ENCODE results near the gene MS4A15.
"Not testable (repeated sequence)": the region's sequence is repeated elsewhere in the genome, so short reads cannot be mapped to it uniquely, and the experiment has no call there.

The MS4A15 gene

GRCh38 chr11:60748821-60749220 is 7.8 kb upstream of the MS4A15 start:
- H3K9me3 ChIP-seq (ENCODE audit: control insufficient read depth in 1 of 2, low read length in 2 of 2) = no peaks in the 10 kb centered on the region
- peaks cover 0 to 4% of the 10 kb centered on the region in 2 donors for H3K27me3 ChIP-seq (ENCODE audit: control insufficient read depth in 1 of 2, insufficient read depth in 2 of 2, low read length in 2 of 2)
- no peak overlapping the region for H3K4me3 ChIP-seq (ENCODE audit: low read depth in 1 of 2, low read length in 2 of 2)
- peaks cover 5% of the 10 kb centered on the region in 2 donors for H3K4me1 ChIP-seq (ENCODE audit: control insufficient read depth in 1 of 2, insufficient read depth in 2 of 2, low read length in 2 of 2)
- no peaks in the 10 kb centered on the region for H3K36me3 ChIP-seq (ENCODE audit: control insufficient read depth in 1 of 2, insufficient read depth in 2 of 2, low read length in 2 of 2)
- no peak overlapping the region for H3K9ac ChIP-seq (ENCODE audit: low read depth in 1 of 2, low read length in 2 of 2)
- no peak overlapping the region for H3K27ac ChIP-seq (ENCODE audit: low read depth, low read length)

- no peaks in the 10 kb centered on the region for H3K9me3 ChIP-seq (ENCODE audit: control insufficient read depth in 1 of 2, low read length in 2 of 2)
Observed at GRCh38 chr11:60750911-60751310, 5.8 kb upstream of the MS4A15 start.

GRCh38 chr11:60753309-60753708 is 3.4 kb upstream of the MS4A15 start:
- peaks cover 0 to 4% of the 10 kb centered on the region in 2 donors for H3K27me3 ChIP-seq (ENCODE audit: control insufficient read depth in 1 of 2, insufficient read depth in 2 of 2, low read length in 2 of 2)
- H3K9me3 ChIP-seq (ENCODE audit: control insufficient read depth in 1 of 2, low read length in 2 of 2) = no peaks in the 10 kb centered on the region
- peaks cover 5 to 9% of the 10 kb centered on the region in 2 donors for H3K4me1 ChIP-seq (ENCODE audit: control insufficient read depth in 1 of 2, insufficient read depth in 2 of 2, low read length in 2 of 2)
- no peaks in the 10 kb centered on the region for H3K36me3 ChIP-seq (ENCODE audit: control insufficient read depth in 1 of 2, insufficient read depth in 2 of 2, low read length in 2 of 2)
- no peak overlapping the region for H3K27ac ChIP-seq (ENCODE audit: low read depth, low read length)
- H3K9ac ChIP-seq (ENCODE audit: low read depth in 1 of 2, low read length in 2 of 2) = peak overlapping the region in 1 of 2 donors; percentile 12
- no peak overlapping the region for H3K4me3 ChIP-seq (ENCODE audit: low read depth in 1 of 2, low read length in 2 of 2)

More at GRCh38 chr11:60750911-60751310, 5.8 kb upstream of the MS4A15 start:
- Histone ChIP-seq H3K27me3 (ENCODE audit: control insufficient read depth in 1 of 2, insufficient read depth in 2 of 2, low read length in 2 of 2) (peaks cover 0 to 4% of the 10 kb centered on the region in 2 donors), H3K27ac (ENCODE audit: low read depth, low read length) (no peak overlapping the region), H3K36me3 (ENCODE audit: control insufficient read depth in 1 of 2, insufficient read depth in 2 of 2, low read length in 2 of 2) (no peaks in the 10 kb centered on the region), H3K9ac (ENCODE audit: low read depth in 1 of 2, low read length in 2 of 2) (no peak overlapping the region), H3K4me1 (ENCODE audit: control insufficient read depth in 1 of 2, insufficient read depth in 2 of 2, low read length in 2 of 2) (peaks cover 5% of the 10 kb centered on the region in 2 donors), H3K4me3 (ENCODE audit: low read depth in 1 of 2, low read length in 2 of 2) (no peak overlapping the region)

- Histone ChIP-seq H3K9ac (ENCODE audit: low read depth in 1 of 2, low read length in 2 of 2) (no peak overlapping the region), H3K27me3 (ENCODE audit: control insufficient read depth in 1 of 2, insufficient read depth in 2 of 2, low read length in 2 of 2) (peaks cover 0 to 4% of the 10 kb centered on the region in 2 donors), H3K27ac (ENCODE audit: low read depth, low read length) (no peak overlapping the region), H3K4me1 (ENCODE audit: control insufficient read depth in 1 of 2, insufficient read depth in 2 of 2, low read length in 2 of 2) (peaks cover 5 to 9% of the 10 kb centered on the region in 2 donors), H3K36me3 (ENCODE audit: control insufficient read depth in 1 of 2, insufficient read depth in 2 of 2, low read length in 2 of 2) (no peaks in the 10 kb centered on the region), H3K9me3 (ENCODE audit: control insufficient read depth in 1 of 2, low read length in 2 of 2) (no peaks in the 10 kb centered on the region), H3K4me3 (ENCODE audit: low read depth in 1 of 2, low read length in 2 of 2) (no peak overlapping the region)
Observed at GRCh38 chr11:60754887-60755286, 1.8 kb upstream of the MS4A15 start.

GRCh38 chr11:60757231-60757800 is 649 bp downstream of the MS4A15 start:
- Histone ChIP-seq H3K36me3 (ENCODE audit: control insufficient read depth in 1 of 2, insufficient read depth in 2 of 2, low read length in 2 of 2) (no peaks in the 10 kb centered on the region), H3K27me3 (ENCODE audit: control insufficient read depth in 1 of 2, insufficient read depth in 2 of 2, low read length in 2 of 2) (peaks cover 0 to 4% of the 10 kb centered on the region in 2 donors), H3K4me3 (ENCODE audit: low read depth in 1 of 2, low read length in 2 of 2) (no peak overlapping the region), H3K9me3 (ENCODE audit: control insufficient read depth in 1 of 2, low read length in 2 of 2) (no peaks in the 10 kb centered on the region), H3K27ac (ENCODE audit: low read depth, low read length) (no peak overlapping the region), H3K4me1 (ENCODE audit: control insufficient read depth in 1 of 2, insufficient read depth in 2 of 2, low read length in 2 of 2) (peaks cover 5 to 9% of the 10 kb centered on the region in 2 donors), H3K9ac (ENCODE audit: low read depth in 1 of 2, low read length in 2 of 2) (no peak overlapping the region)

- not testable (repeated sequence) for H3K9ac ChIP-seq (ENCODE audit: low read depth in 1 of 2, low read length in 2 of 2); H3K4me3 ChIP-seq (ENCODE audit: low read depth in 1 of 2, low read length in 2 of 2); H3K27me3 ChIP-seq (ENCODE audit: control insufficient read depth in 1 of 2, insufficient read depth in 2 of 2, low read length in 2 of 2); H3K27ac ChIP-seq (ENCODE audit: low read depth, low read length); H3K36me3 ChIP-seq (ENCODE audit: control insufficient read depth in 1 of 2, insufficient read depth in 2 of 2, low read length in 2 of 2); H3K9me3 ChIP-seq (ENCODE audit: control insufficient read depth in 1 of 2, low read length in 2 of 2); H3K4me1 ChIP-seq (ENCODE audit: control insufficient read depth in 1 of 2, insufficient read depth in 2 of 2, low read length in 2 of 2)
Observed at GRCh38 chr11:60758671-60759070, 2.0 kb downstream of the MS4A15 start.

GRCh38 chr11:60759438-60760225 is 3.0 kb downstream of the MS4A15 start:
- not testable (repeated sequence) for H3K36me3 ChIP-seq (ENCODE audit: control insufficient read depth in 1 of 2, insufficient read depth in 2 of 2, low read length in 2 of 2); H3K9ac ChIP-seq (ENCODE audit: low read depth in 1 of 2, low read length in 2 of 2); H3K4me1 ChIP-seq (ENCODE audit: control insufficient read depth in 1 of 2, insufficient read depth in 2 of 2, low read length in 2 of 2); H3K9me3 ChIP-seq (ENCODE audit: control insufficient read depth in 1 of 2, low read length in 2 of 2); H3K27ac ChIP-seq (ENCODE audit: low read depth, low read length); H3K4me3 ChIP-seq (ENCODE audit: low read depth in 1 of 2, low read length in 2 of 2); H3K27me3 ChIP-seq (ENCODE audit: control insufficient read depth in 1 of 2, insufficient read depth in 2 of 2, low read length in 2 of 2)

GRCh38 chr11:60761436-60762190 is 4.9 kb downstream of the MS4A15 start:
- no peaks in the 10 kb centered on the region for H3K36me3 ChIP-seq (ENCODE audit: control insufficient read depth in 1 of 2, insufficient read depth in 2 of 2, low read length in 2 of 2)
- no peaks in the 10 kb centered on the region for H3K9me3 ChIP-seq (ENCODE audit: control insufficient read depth in 1 of 2, low read length in 2 of 2)
- H3K4me3 ChIP-seq (ENCODE audit: low read depth in 1 of 2, low read length in 2 of 2) = no peak overlapping the region
- no peak overlapping the region for H3K27ac ChIP-seq (ENCODE audit: low read depth, low read length)
- H3K4me1 ChIP-seq (ENCODE audit: control insufficient read depth in 1 of 2, insufficient read depth in 2 of 2, low read length in 2 of 2) = no peaks in the 10 kb centered on the region
- H3K9ac ChIP-seq (ENCODE audit: low read depth in 1 of 2, low read length in 2 of 2) = no peak overlapping the region
- no peaks in the 10 kb centered on the region for H3K27me3 ChIP-seq (ENCODE audit: control insufficient read depth in 1 of 2, insufficient read depth in 2 of 2, low read length in 2 of 2)

- H3K36me3 ChIP-seq (ENCODE audit: control insufficient read depth in 1 of 2, insufficient read depth in 2 of 2, low read length in 2 of 2) = no peaks in the 10 kb centered on the region
- no peaks in the 10 kb centered on the region for H3K27me3 ChIP-seq (ENCODE audit: control insufficient read depth in 1 of 2, insufficient read depth in 2 of 2, low read length in 2 of 2)
- no peaks in the 10 kb centered on the region for H3K9me3 ChIP-seq (ENCODE audit: control insufficient read depth in 1 of 2, low read length in 2 of 2)
- H3K27ac ChIP-seq (ENCODE audit: low read depth, low read length) = no peak overlapping the region
- H3K4me3 ChIP-seq (ENCODE audit: low read depth in 1 of 2, low read length in 2 of 2) = no peak overlapping the region
- H3K4me1 ChIP-seq (ENCODE audit: control insufficient read depth in 1 of 2, insufficient read depth in 2 of 2, low read length in 2 of 2) = no peaks in the 10 kb centered on the region
- H3K9ac ChIP-seq (ENCODE audit: low read depth in 1 of 2, low read length in 2 of 2) = no peak overlapping the region
Observed at GRCh38 chr11:60762851-60763691, 6.4 kb downstream of the MS4A15 start.

Data from duodenal mucosa (tissue), 2 donors.